Testis (tissue), 3 donors: ENCODE measurements around the gene PSMA2. TPM values are rescaled to one million over a fixed set of nuclear protein-coding genes. Genes with fewer than 3 reads are reported as not detected.

Source experiments
- DNase-seq: peaks from one replicate; pipeline ENCODE4 v3.0.0-alpha.2; 2019
- H3K27ac ChIP-seq, 2 donors: fragments of 200-600 bp; sonication (generic); one replicate each; pipeline ENCODE4 v1.5.1; 2019
- H3K27me3 ChIP-seq: fragments of 200-600 bp; sonication (generic); one replicate; pipeline ENCODE4 v1.5.1; 2019
- H3K36me3 ChIP-seq: fragments of 200-600 bp; sonication (generic); one replicate; pipeline ENCODE4 v1.5.1; 2017; ENCODE audit warnings: low read depth; ENCODE audit errors: missing control alignments
- H3K4me1 ChIP-seq: fragments of 200-600 bp; sonication (generic); one replicate; pipeline ENCODE4 v1.5.1; 2019
- H3K4me3 ChIP-seq, 2 donors: fragments of 200-600 bp; sonication (generic); one replicate each; pipeline ENCODE4 v1.5.1; 2017 to 2019
- H3K9me3 ChIP-seq: fragments of 200-600 bp; sonication (generic); one replicate; pipeline ENCODE4 v1.5.1; 2017
- CTCF ChIP-seq, 3 experiments: fragments of 450-650 bp in 2 of 3; fragments of 200-600 bp in 1 of 3; sonication (generic) in 1 of 3; IDR thresholded peaks; one replicate each; pipeline ENCODE4 v1.5.1; 2016 to 2019; ENCODE audit warnings: antibody characterized with exemption in 3 of 3, mild to moderate bottlenecking in 2 of 3, moderate library complexity in 1 of 3
- POLR2A ChIP-seq: fragments of 450-650 bp; IDR thresholded peaks from one replicate; pipeline ENCODE4 v1.6.1; 2017; ENCODE audit warnings: antibody characterized with exemption, mild to moderate bottlenecking, moderate library complexity
- WGBS, 2 donors: methylation state at CpG; one replicate each; pipeline ENCODE4 v1.1.5; 2018; 5-methylcytosine and 5-hydroxymethylcytosine counted together
- intact Hi-C: fragments of 100-400 bp; cut with DNase I; formaldehyde crosslinking; loops from one replicate; pipeline ENCODE4 v1.15.1; 2023; ENCODE audit warnings: low total_unique reads
- polyA plus RNA-seq: library from polyadenylated mRNA; stranded (reverse); fragments of 350-450 nt; fragmentation: Illumina TruSeq; extraction: RNeasy Lipid Tissue Mini Kit (QIAGEN cat#74804); gene quantifications from one replicate; pipeline ENCODE4 v1.2.3, GENCODE V29; 2014; ENCODE audit warnings: low read depth, low replicate concordance; ENCODE audit not compliant: insufficient read depth
- total RNA-seq, 2 donors: library from RNA; depleted of rRNA; stranded (reverse); fragments of >200 nt; gene quantifications; one replicate each; pipeline ENCODE4 v1.2.3, GENCODE V29; 2016

Gene PSMA2
- total and polyA plus RNA-seq, 3 donors from 2014 or later: 50.1 to 114 (median 50.9) TPM

GRCh38 chr7:42910306-42910705 is 21.7 kb downstream of the PSMA2 start:
- Histone ChIP-seq H3K4me1 (peaks cover 23% of the 10 kb centered on the region), H3K36me3 (no peaks in the 10 kb centered on the region), H3K27ac (no peak overlapping the region), H3K4me3 (no peak overlapping the region), H3K27me3 (no peaks in the 10 kb centered on the region), H3K9me3 (no peaks in the 10 kb centered on the region)
- DNase-seq: no peak
- WGBS, 2 donors: 70 to 76% methylated on average over 2 of the region's 2 CpGs
- TF ChIP-seq CTCF (IDR thresholded peaks at IDR 0.05) (no peak), POLR2A (no peak)
- intact Hi-C loops: no loop called here

GRCh38 chr7:42907316-42907715 is 24.7 kb downstream of the PSMA2 start:
- DNase-seq: no peak
- H3K27ac ChIP-seq: no peak overlapping the region
- no peaks in the 10 kb centered on the region for H3K9me3 ChIP-seq
- H3K4me1 ChIP-seq: peaks cover 13% of the 10 kb centered on the region
- intact Hi-C loops: no loop called here
- no peaks in the 10 kb centered on the region for H3K27me3 ChIP-seq
- no peak for TF ChIP-seq CTCF (IDR thresholded peaks at IDR 0.05)
- no peak for TF ChIP-seq POLR2A
- no peak overlapping the region for H3K4me3 ChIP-seq
- H3K36me3 ChIP-seq: no peaks in the 10 kb centered on the region

DNA sequence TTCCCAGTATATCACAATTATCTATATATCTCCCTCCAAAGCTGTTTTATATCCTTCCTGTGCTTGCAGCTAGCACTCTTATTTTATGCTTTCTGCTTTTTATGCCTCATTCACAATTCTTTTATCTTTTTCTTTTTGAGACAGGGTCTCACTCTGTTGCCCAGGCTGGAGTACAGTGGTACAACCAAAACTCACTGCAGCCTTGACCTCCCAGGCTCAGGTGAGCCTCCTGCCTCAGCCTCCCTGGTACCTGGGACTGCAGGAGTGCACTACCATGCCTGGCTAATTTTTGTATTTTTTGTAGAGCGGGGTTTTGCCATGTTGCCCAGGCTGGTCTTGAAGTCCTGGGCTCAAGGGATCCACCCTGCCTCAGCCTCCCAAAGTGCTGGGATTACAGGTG is 25.8 kb downstream of the PSMA2 start:
- intact Hi-C loops: no loop called here
- no peak overlapping the region for H3K4me3 ChIP-seq
- no peak for DNase-seq
- TF ChIP-seq CTCF (IDR thresholded peaks at IDR 0.05) (no peak), POLR2A (no peak)
- H3K4me1 ChIP-seq: peaks cover 10% of the 10 kb centered on the region
- no peaks in the 10 kb centered on the region for H3K36me3 ChIP-seq
- WGBS, 2 donors: 82 to 100% methylated on average over 1 of the region's 1 CpG
- H3K9me3 ChIP-seq: no peaks in the 10 kb centered on the region
- no peaks in the 10 kb centered on the region for H3K27me3 ChIP-seq
- no peak overlapping the region for H3K27ac ChIP-seq

DNA sequence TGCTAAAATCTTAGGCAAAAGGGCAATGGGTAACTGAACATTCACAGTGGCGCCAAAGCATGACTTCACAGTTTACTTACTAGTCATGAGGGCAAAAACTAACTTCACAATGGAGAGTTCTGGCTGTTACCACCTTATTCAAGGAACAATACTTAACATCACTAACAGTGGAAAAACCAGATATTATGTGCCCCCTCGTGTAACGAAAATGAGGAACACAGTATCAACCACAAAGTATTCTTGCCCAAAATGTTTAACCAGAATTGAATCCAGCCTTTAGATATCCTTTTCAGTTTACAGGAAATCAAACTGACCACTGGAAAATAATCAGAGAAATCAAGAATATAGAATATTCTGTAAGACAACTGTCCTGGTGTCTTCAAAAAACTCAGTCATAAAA is 29.6 kb downstream of the PSMA2 start:
- WGBS, 2 donors: 58 to 59% methylated on average over 3 of the region's 3 CpGs
- no peak overlapping the region for H3K4me3 ChIP-seq
- no peaks in the 10 kb centered on the region for H3K9me3 ChIP-seq

More for the DNA sequence above, 29.6 kb downstream of the PSMA2 start:
- TF ChIP-seq POLR2A (no peak), CTCF (IDR thresholded peaks at IDR 0.05) (no peak)
- H3K27ac ChIP-seq: no peak overlapping the region
- DNase-seq: no peak
- H3K36me3 ChIP-seq: no peaks in the 10 kb centered on the region
- no peaks in the 10 kb centered on the region for H3K27me3 ChIP-seq
- intact Hi-C loops: no loop called here
- H3K4me1 ChIP-seq: no peaks in the 10 kb centered on the region
